Gastroesophageal sphincter (tissue), 3 donors: Measurements from ENCODE around the gene TBL3.

Experiments
- POLR2A ChIP-seq, 2 donors: fragments of 450-650 bp; IDR thresholded peaks; one replicate each; pipeline ENCODE4 v1.6.1; 2017; ENCODE audit warnings: antibody characterized with exemption in 2 of 2, mild to moderate bottlenecking in 2 of 2, moderate library complexity in 1 of 2
- POLR2AphosphoS5 ChIP-seq: sonication (generic); formaldehyde crosslinking; IDR thresholded peaks from one replicate; pipeline ENCODE4 v1.6.1; 2017; ENCODE audit warnings: antibody characterized with exemption
- TF ChIP-seq, protein P1 (sequence below), 4 experiments: fragments of 200-600 bp in 2 of 4; fragments of 450-650 bp in 2 of 4; sonication (generic) in 1 of 4; IDR thresholded peaks; one replicate each; pipeline ENCODE4 v1.5.1; 2017 to 2019; ENCODE audit warnings: antibody characterized with exemption in 4 of 4, mild to moderate bottlenecking in 2 of 4, moderate library complexity in 2 of 4

- TF ChIP-seq POLR2A (IDR thresholded peaks at IDR 0.05) = no peak
- TF ChIP-seq, protein P1, sequence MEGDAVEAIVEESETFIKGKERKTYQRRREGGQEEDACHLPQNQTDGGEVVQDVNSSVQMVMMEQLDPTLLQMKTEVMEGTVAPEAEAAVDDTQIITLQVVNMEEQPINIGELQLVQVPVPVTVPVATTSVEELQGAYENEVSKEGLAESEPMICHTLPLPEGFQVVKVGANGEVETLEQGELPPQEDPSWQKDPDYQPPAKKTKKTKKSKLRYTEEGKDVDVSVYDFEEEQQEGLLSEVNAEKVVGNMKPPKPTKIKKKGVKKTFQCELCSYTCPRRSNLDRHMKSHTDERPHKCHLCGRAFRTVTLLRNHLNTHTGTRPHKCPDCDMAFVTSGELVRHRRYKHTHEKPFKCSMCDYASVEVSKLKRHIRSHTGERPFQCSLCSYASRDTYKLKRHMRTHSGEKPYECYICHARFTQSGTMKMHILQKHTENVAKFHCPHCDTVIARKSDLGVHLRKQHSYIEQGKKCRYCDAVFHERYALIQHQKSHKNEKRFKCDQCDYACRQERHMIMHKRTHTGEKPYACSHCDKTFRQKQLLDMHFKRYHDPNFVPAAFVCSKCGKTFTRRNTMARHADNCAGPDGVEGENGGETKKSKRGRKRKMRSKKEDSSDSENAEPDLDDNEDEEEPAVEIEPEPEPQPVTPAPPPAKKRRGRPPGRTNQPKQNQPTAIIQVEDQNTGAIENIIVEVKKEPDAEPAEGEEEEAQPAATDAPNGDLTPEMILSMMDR (IDR thresholded peaks at IDR 0.05) = no peak
- no peak for TF ChIP-seq POLR2AphosphoS5
Measured at GRCh38 chr16:1926271-1926670, 45.6 kb upstream of the TBL3 start.
